Adipocyte (in vitro differentiated cells): ENCODE measurements around the gene SLC25A21.
"Not testable (repeated sequence)": the region's sequence is repeated elsewhere in the genome, so short reads cannot be mapped to it uniquely, and the experiment has no call there.

Experiments used
- DNase-seq: peaks from one replicate; pipeline ENCODE4 v3.0.0-alpha.2; 2015; ENCODE audit warnings: low read depth
- H3K27me3 ChIP-seq: replicated peaks from 2 replicates; pipeline ENCODE4 v1.7.0; 2013; ENCODE audit warnings: mild to moderate bottlenecking, low read length, moderate library complexity; ENCODE audit not compliant: control insufficient read depth, insufficient read depth
- H3K36me3 ChIP-seq: 2 replicates; pipeline ENCODE4 v1.7.0; 2013; ENCODE audit warnings: low read length, mild to moderate bottlenecking, moderate library complexity; ENCODE audit not compliant: control insufficient read depth, insufficient read depth, severe bottlenecking
- H3K4me1 ChIP-seq: 2 replicates; pipeline ENCODE4 v1.7.0; 2013; ENCODE audit warnings: mild to moderate bottlenecking, low read length, moderate library complexity; ENCODE audit not compliant: control insufficient read depth, insufficient read depth
- H3K4me3 ChIP-seq: 2 replicates; pipeline ENCODE4 v1.7.0; 2013; ENCODE audit warnings: mild to moderate bottlenecking, low read length, moderate library complexity
- H3K9ac ChIP-seq: 2 replicates; pipeline ENCODE4 v1.7.0; 2013; ENCODE audit warnings: mild to moderate bottlenecking, low read length, moderate library complexity
- H3K9me3 ChIP-seq: 2 replicates; pipeline ENCODE4 v1.7.0; 2013; ENCODE audit warnings: mild to moderate bottlenecking, low read length, moderate library complexity; ENCODE audit not compliant: control insufficient read depth

SLC25A21 gene

DNA sequence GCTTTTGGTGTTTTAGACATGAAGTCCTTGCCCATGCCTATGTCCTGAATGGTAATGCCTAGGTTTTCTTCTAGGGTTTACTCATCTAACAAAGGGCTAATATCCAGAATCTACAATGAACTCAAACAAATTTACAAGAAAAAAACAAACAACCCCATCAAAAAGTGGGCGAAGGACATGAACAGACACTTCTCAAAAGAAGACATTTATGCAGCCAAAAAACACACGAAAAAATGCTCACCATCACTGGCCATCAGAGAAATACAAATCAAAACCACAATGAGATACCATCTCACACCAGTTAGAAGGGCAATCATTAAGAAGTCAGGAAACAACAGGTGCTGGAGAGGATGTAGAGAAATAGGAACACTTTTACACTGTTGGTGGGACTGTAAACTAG lies 10.1 kb downstream of the SLC25A21 start:
- not testable (repeated sequence) for H3K4me3 ChIP-seq, DNase-seq, H3K36me3 ChIP-seq, H3K27me3 ChIP-seq, H3K9ac ChIP-seq, H3K9me3 ChIP-seq, H3K4me1 ChIP-seq

DNA sequence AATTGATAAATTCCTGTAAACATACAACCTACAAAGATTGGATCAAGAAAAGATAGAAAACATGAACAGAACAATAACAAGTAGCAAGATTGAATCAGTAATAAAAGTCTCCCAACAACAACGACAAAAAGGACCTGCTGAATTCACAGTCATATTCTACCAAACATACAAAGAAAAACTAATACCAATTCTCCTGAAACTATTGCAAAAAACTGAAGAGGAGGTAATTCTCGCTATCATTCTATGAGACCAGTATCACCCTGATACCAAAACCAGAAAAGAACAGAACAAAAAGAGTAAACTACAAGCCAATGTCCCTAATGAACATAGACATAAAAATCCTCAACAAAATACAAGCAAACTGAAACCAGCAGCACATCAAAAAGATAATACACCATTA lies 14.4 kb downstream of the SLC25A21 start:
- Histone ChIP-seq H3K27me3 (peaks cover 13% of the 10 kb centered on the region), H3K36me3 (no peaks in the 10 kb centered on the region), H3K9ac (no peak overlapping the region), H3K4me1 (no peaks in the 10 kb centered on the region), H3K9me3 (peaks cover 9% of the 10 kb centered on the region), H3K4me3 (no peak overlapping the region)
- no peak for DNase-seq

GRCh38 chr14:37153483-37153882 lies 18.9 kb downstream of the SLC25A21 start:
- no peaks in the 10 kb centered on the region for H3K36me3 ChIP-seq
- H3K9ac ChIP-seq, result no peak overlapping the region
- no peak overlapping the region for H3K4me3 ChIP-seq
- H3K4me1 ChIP-seq, result no peaks in the 10 kb centered on the region
- DNase-seq, result no peak
- H3K27me3 ChIP-seq, result peaks cover 16% of the 10 kb centered on the region
- no peaks in the 10 kb centered on the region for H3K9me3 ChIP-seq

- H3K4me3 ChIP-seq, result no peak overlapping the region
- no peaks in the 10 kb centered on the region for H3K36me3 ChIP-seq
- DNase-seq, result no peak
- H3K9ac ChIP-seq, result no peak overlapping the region
- no peaks in the 10 kb centered on the region for H3K4me1 ChIP-seq
- H3K27me3 ChIP-seq, result peaks cover 12% of the 10 kb centered on the region
- H3K9me3 ChIP-seq, result no peaks in the 10 kb centered on the region
Measured at GRCh38 chr14:37153005-37153404, 19.4 kb downstream of the SLC25A21 start.

- Histone ChIP-seq H3K4me1 (no peaks in the 10 kb centered on the region), H3K36me3 (no peaks in the 10 kb centered on the region), H3K4me3 (no peak overlapping the region), H3K9ac (no peak overlapping the region), H3K9me3 (no peaks in the 10 kb centered on the region), H3K27me3 (peaks cover 11% of the 10 kb centered on the region)
- peak; percentile 89 for DNase-seq
Measured at GRCh38 chr14:37150414-37150813, 22.0 kb downstream of the SLC25A21 start.

DNA sequence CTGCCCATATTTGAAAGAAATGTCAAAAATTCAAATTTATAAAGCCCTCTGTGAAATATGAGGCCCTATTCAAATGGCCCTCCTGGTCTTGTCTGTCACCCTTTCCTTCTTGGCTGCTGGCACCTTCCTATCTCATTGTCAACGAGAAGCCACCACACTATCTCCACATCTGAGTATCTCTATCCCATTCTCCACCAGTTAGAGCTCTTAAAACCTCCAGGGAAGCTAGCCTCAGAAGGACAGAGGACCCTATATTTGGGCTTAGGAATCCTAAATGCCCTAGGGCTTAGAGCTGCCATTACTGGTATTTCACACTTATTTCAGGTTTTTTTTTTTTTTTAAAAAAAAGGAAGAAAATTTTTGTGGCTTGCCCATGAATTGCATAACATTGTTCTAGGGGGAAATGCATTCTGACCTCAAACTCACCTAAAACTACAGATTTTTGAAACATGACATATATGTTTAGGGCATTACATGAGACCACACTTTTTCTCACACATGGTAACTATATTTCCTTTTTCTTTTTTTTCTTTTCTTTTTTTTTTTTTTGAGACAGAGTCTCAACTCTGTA lies 25.0 kb downstream of the SLC25A21 start:
- Histone ChIP-seq H3K4me3 (no peak overlapping the region), H3K9me3 (no peaks in the 10 kb centered on the region), H3K36me3 (no peaks in the 10 kb centered on the region), H3K27me3 (no peaks in the 10 kb centered on the region), H3K9ac (no peak overlapping the region), H3K4me1 (peaks cover 3% of the 10 kb centered on the region)
- peak; percentile 48 for DNase-seq

DNA sequence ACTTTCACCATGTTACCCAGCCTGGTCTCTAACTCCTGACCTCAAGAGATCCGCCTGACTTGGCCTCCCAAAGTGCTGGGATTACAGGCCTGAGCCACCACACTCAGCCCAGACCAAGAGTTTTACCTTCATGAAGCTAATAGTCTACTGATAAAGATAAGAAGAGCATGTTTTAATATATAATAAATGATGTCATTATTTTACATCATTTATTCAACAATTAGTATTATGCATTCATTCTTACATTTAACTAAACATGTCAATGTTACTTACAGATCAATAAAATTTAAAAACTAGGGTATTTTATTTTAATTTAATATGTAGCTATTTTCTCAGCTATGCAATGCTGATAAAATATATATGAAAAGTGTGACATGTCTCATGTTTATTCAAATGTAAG lies 26.0 kb downstream of the SLC25A21 start:
- not testable (repeated sequence) for H3K27me3 ChIP-seq, H3K9ac ChIP-seq, H3K9me3 ChIP-seq, H3K4me1 ChIP-seq, H3K4me3 ChIP-seq, H3K36me3 ChIP-seq, DNase-seq

- Histone ChIP-seq H3K4me3 (no peak overlapping the region), H3K9ac (no peak overlapping the region), H3K27me3 (no peaks in the 10 kb centered on the region), H3K4me1 (peaks cover 3% of the 10 kb centered on the region), H3K9me3 (no peaks in the 10 kb centered on the region), H3K36me3 (no peaks in the 10 kb centered on the region)
- DNase-seq, result no peak
Measured at GRCh38 chr14:37145395-37145794, 27.0 kb downstream of the SLC25A21 start.

- no peaks in the 10 kb centered on the region for H3K9me3 ChIP-seq
- H3K36me3 ChIP-seq, result no peaks in the 10 kb centered on the region
- no peak for DNase-seq
- peaks cover 3% of the 10 kb centered on the region for H3K27me3 ChIP-seq
- peaks cover 3% of the 10 kb centered on the region for H3K4me1 ChIP-seq
- no peak overlapping the region for H3K9ac ChIP-seq
- H3K4me3 ChIP-seq, result no peak overlapping the region
Measured at GRCh38 chr14:37144729-37145363, 27.6 kb downstream of the SLC25A21 start.

DNA sequence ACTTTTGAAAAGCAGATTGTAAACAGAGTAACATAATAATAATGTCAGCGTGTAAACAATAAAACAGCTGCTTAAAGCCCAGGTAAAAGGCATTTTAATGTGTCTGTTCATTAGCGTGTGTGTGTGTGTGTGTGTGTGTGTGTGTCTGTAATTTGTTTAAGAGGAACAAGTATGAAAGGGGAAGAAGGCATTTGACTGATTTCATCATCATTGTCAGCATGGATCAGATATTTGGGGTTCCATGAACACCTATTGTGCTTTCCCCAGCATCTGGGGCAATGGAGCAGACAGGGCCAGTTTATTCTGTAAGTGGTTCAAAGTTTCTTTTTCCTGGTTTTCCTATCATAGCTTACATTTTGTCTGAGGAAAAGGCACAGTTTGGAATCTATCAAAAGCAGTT lies 28.9 kb downstream of the SLC25A21 start:
- H3K9ac ChIP-seq, result no peak overlapping the region
- DNase-seq, result no peak

DNA sequence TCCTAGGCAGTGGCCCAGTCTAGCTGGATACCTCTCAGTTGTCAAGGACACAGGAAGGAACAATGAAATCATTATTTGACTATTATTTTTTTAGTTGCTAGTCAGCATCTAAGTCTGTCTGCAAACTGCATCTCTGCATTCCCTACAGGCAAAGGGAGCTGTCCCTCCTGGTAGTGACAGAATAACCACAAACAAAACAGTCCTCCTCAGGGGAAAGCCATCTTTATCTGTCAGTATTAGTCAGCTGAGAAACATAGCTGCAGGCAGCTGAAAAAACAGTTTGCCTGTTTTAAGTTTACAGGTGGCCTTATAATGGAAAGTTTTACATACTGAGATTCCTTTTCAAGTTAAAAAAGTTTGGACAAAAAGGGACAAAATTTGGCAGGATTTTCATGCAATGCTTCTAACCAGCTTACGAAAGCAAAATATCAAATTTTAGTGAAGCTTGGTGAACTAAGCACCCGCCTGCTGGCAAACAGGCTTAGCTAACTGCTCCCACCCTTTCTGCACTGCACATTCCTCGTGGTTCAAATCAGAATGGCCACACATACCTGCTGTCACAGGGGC lies 29.5 kb downstream of the SLC25A21 start:
- Histone ChIP-seq H3K9me3 (no peaks in the 10 kb centered on the region), H3K4me1 (peaks cover 3% of the 10 kb centered on the region), H3K4me3 (no peak overlapping the region), H3K36me3 (no peaks in the 10 kb centered on the region), H3K27me3 (peaks cover 7% of the 10 kb centered on the region), H3K9ac (no peak overlapping the region)
- DNase-seq, result peak; percentile 69

More for the DNA sequence above, 28.9 kb downstream of the SLC25A21 start:
- Histone ChIP-seq H3K4me3 (no peak overlapping the region), H3K27me3 (peaks cover 7% of the 10 kb centered on the region), H3K36me3 (no peaks in the 10 kb centered on the region), H3K9me3 (no peaks in the 10 kb centered on the region), H3K4me1 (peaks cover 3% of the 10 kb centered on the region)
